ENCODE data around the gene MSH3. TPM values are rescaled to one million over a fixed set of nuclear protein-coding genes. Genes with fewer than 3 reads are reported as not detected.

MSH3 gene
- polyA plus RNA-seq, 3 donors = 4.5 to 9.9 (median 8.0) TPM

DNA sequence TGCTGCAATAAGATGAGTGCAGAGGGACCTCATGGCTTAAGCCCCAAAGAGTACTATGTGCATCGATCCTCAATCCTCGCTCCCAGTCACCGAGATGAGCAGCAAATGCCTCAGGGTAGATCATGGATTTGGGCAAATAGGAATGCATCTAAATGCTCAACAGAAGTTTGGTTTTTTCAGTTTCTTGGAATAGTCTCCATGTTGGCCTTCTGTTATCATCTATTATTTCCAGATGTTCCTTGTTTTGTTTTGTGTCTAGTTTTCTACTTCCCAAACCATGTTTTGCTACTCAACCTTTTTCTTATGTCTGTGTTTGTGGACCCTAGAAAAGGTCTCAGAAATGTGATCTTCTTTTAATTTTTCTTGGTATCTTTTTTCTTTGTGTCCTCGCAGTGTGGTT is 262.2 kb downstream of the MSH3 start:
- no peaks in the 10 kb centered on the region for H3K9me3 ChIP-seq (replicated peaks in 1 of 2; ENCODE audit: control insufficient read depth in 1 of 2, insufficient read depth in 1 of 2, low read length in 2 of 2)
- H3K27ac Mint-ChIP-seq = no peak overlapping the region
- H3K27me3 Mint-ChIP-seq (ENCODE audit: low read depth in 3 of 3) = peaks cover 0 to 7% (median 2%) of the 10 kb centered on the region in 3 donors
- H3K36me3 Mint-ChIP-seq = peaks cover 0 to 2% of the 10 kb centered on the region in 2 donors
- H2AFZ ChIP-seq (ENCODE audit: insufficient read depth, low read depth, low read length, poor library complexity, severe bottlenecking) = no peak overlapping the region
- H3K36me3 ChIP-seq (replicated peaks in 1 of 2; ENCODE audit: control insufficient read depth in 1 of 2, insufficient read depth in 2 of 2, low read length in 2 of 2) = no peaks in the 10 kb centered on the region
- no peak overlapping the region for H3K9ac ChIP-seq (ENCODE audit: insufficient read depth, low read length, poor library complexity, severe bottlenecking)
- H3K4me1 ChIP-seq (ENCODE audit: control insufficient read depth in 1 of 2, insufficient read depth in 2 of 2, low read length in 2 of 2) = no peaks in the 10 kb centered on the region
- H3K4me2 ChIP-seq (replicated peaks; ENCODE audit: extremely low read depth, low read length, poor library complexity, severe bottlenecking) = no peak overlapping the region
- peaks cover 6% of the 10 kb centered on the region for H3K4me1 Mint-ChIP-seq
- H4K20me1 ChIP-seq (ENCODE audit: insufficient read depth, low read length) = no peaks in the 10 kb centered on the region
- no peak for TF ChIP-seq CTCF (IDR thresholded peaks at IDR 0.05)
- no peak overlapping the region for H3K27ac ChIP-seq (ENCODE audit: low read depth in 1 of 2, low read length in 2 of 2)
- H3K27me3 ChIP-seq (ENCODE audit: control insufficient read depth in 2 of 2, insufficient read depth in 2 of 2, low read length in 2 of 2) = no peaks in the 10 kb centered on the region
- WGBS (ENCODE audit: insufficient coverage) = 92% methylated on average over 2 of the region's 4 CpGs
- DNase-seq = no peak
- intact Hi-C loops (cut with micrococcal nuclease) = no loop called here
- H3K4me3 Mint-ChIP-seq = no peak overlapping the region
- H3K79me2 ChIP-seq (ENCODE audit: insufficient read depth, low read length) = no peaks in the 10 kb centered on the region
- H3K4me3 ChIP-seq (replicated peaks in 1 of 3; ENCODE audit: low read depth in 2 of 3, low read length in 3 of 3) = no peak overlapping the region
- H3K9me3 Mint-ChIP-seq = peaks cover 0 to 6% (median 3%) of the 10 kb centered on the region in 7 donors

- H3K4me2 ChIP-seq (replicated peaks; ENCODE audit: extremely low read depth, low read length, poor library complexity, severe bottlenecking) = no peak overlapping the region
- Mint-ChIP-seq H3K4me1 (peaks cover 6% of the 10 kb centered on the region), H3K27me3 (ENCODE audit: low read depth in 3 of 3) (peaks cover 0 to 7% (median 2%) of the 10 kb centered on the region in 3 donors), H3K4me3 (no peak overlapping the region), H3K36me3 (peaks cover 0 to 2% of the 10 kb centered on the region in 2 donors), H3K27ac (no peak overlapping the region), H3K9me3 (peaks cover 0 to 3% (median under 1%) of the 10 kb centered on the region in 7 donors)
- H2AFZ ChIP-seq (ENCODE audit: insufficient read depth, low read depth, low read length, poor library complexity, severe bottlenecking) = no peak overlapping the region
- no peak overlapping the region for H3K9ac ChIP-seq (ENCODE audit: insufficient read depth, low read length, poor library complexity, severe bottlenecking)
- H3K9me3 ChIP-seq (replicated peaks in 1 of 2; ENCODE audit: control insufficient read depth in 1 of 2, insufficient read depth in 1 of 2, low read length in 2 of 2) = no peaks in the 10 kb centered on the region
- no peaks in the 10 kb centered on the region for H3K27me3 ChIP-seq (ENCODE audit: control insufficient read depth in 2 of 2, insufficient read depth in 2 of 2, low read length in 2 of 2)
- no peaks in the 10 kb centered on the region for H3K79me2 ChIP-seq (ENCODE audit: insufficient read depth, low read length)
- intact Hi-C loops (cut with micrococcal nuclease) = no loop called here
- TF ChIP-seq CTCF (IDR thresholded peaks at IDR 0.05) = no peak
- no peak for DNase-seq
- WGBS (ENCODE audit: insufficient coverage) = 89% methylated on average over 3 of the region's 3 CpGs
- H3K4me1 ChIP-seq (ENCODE audit: control insufficient read depth in 1 of 2, insufficient read depth in 2 of 2, low read length in 2 of 2) = no peaks in the 10 kb centered on the region
- no peaks in the 10 kb centered on the region for H3K36me3 ChIP-seq (replicated peaks in 1 of 2; ENCODE audit: control insufficient read depth in 1 of 2, insufficient read depth in 2 of 2, low read length in 2 of 2)
- no peaks in the 10 kb centered on the region for H4K20me1 ChIP-seq (ENCODE audit: insufficient read depth, low read length)
- no peak overlapping the region for H3K27ac ChIP-seq (ENCODE audit: low read depth in 1 of 2, low read length in 2 of 2)
- no peak overlapping the region for H3K4me3 ChIP-seq (replicated peaks in 1 of 3; ENCODE audit: low read depth in 2 of 3, low read length in 3 of 3)
Observed at GRCh38 chr5:80917631-80918030, 263.2 kb downstream of the MSH3 start.
